SK-N-SH (cell line): ENCODE measurements around the gene AP2A2. TPM values are rescaled to one million over a fixed set of nuclear protein-coding genes. Genes with fewer than 3 reads are reported as not detected.

Experiments used
- CTCF ChIA-PET: fragments of 300-600, 350-600 bp; formaldehyde crosslinking; extraction: SDS; loops from one replicate; lab custom pipeline; 2021; lab: Yijun Ruan, JAX
- POLR2A ChIA-PET: fragments of 350-600 bp; sonication (Branson Sonifier 250); formaldehyde crosslinking; extraction: SDS; loops from one replicate; lab custom pipeline; 2020; ENCODE audit warnings: antibody characterized with exemption, inconsistent platforms; lab: Yijun Ruan, JAX
- DNase-seq: peaks from one replicate; pipeline ENCODE4 v3.0.0; 2012
- H2AFZ ChIP-seq: fragments of 200-600 bp; sonication (generic); 2 replicates; pipeline ENCODE4 v1.8.1; 2016; ENCODE audit warnings: antibody characterized with exemption, mild to moderate bottlenecking, low read depth
- H3F3A ChIP-seq: fragments of 200-600 bp; sonication (generic); replicated peaks from 2 replicates; pipeline ENCODE3; 2016; ENCODE audit warnings: antibody characterized with exemption, mild to moderate bottlenecking; ENCODE audit not compliant: insufficient read depth
- H3K27ac ChIP-seq, 2 experiments: fragments of 200-500 bp in 1 of 2; fragments of 200-600 bp in 1 of 2; sonication (Bioruptor generic) in 1 of 2; sonication (generic), shearing (Covaris generic) in 1 of 2; 2 replicates each; pipeline versions ENCODE4 v1.5.1 to v1.6.1; 2014 to 2016; ENCODE audit warnings: low read depth in 2 of 2, inconsistent platforms in 1 of 2, low read length in 1 of 2, mild to moderate bottlenecking in 1 of 2, mixed read lengths in 1 of 2
- H3K27me3 ChIP-seq: fragments of 200-600 bp; sonication (generic), shearing (Covaris generic); 2 replicates; pipeline ENCODE4 v1.6.1; 2016; ENCODE audit warnings: mixed run types; ENCODE audit not compliant: insufficient read depth
- H3K36me3 ChIP-seq, 2 experiments: fragments of 200-500 bp in 1 of 2; fragments of 200-600 bp in 1 of 2; sonication (Bioruptor generic) in 1 of 2; sonication (generic) in 1 of 2; replicated peaks in 1 of 2; 2 replicates each; pipeline versions ENCODE3 to v1.5.1; 2014 to 2016; ENCODE audit warnings: low read length in 1 of 2, mild to moderate bottlenecking in 1 of 2; ENCODE audit not compliant: insufficient read depth in 2 of 2, control insufficient read depth in 1 of 2
- H3K4me1 ChIP-seq, 2 experiments: fragments of 200-500 bp in 1 of 2; fragments of 200-600 bp in 1 of 2; sonication (Bioruptor generic) in 1 of 2; sonication (generic), shearing (Covaris generic) in 1 of 2; 2 replicates each; pipeline versions ENCODE4 v1.5.1 to v1.6.1; 2014 to 2016; ENCODE audit warnings: low read depth in 1 of 2, low read length in 1 of 2, mixed run types in 1 of 2; ENCODE audit not compliant: insufficient read depth in 2 of 2, control insufficient read depth in 1 of 2
- H3K4me2 ChIP-seq: fragments of 200-600 bp; sonication (generic), shearing (Covaris generic); 2 replicates; pipeline ENCODE4 v1.6.1; 2017; ENCODE audit warnings: mixed run types
- H3K4me3 ChIP-seq, 2 experiments: fragments of 200-500 bp in 1 of 2; fragments of 200-600 bp in 1 of 2; sonication (Bioruptor generic) in 1 of 2; sonication (generic), shearing (Covaris generic) in 1 of 2; 2 replicates each; pipeline versions ENCODE4 v1.5.1 to v1.8.1; 2014 to 2016; ENCODE audit warnings: low read depth in 2 of 2, inconsistent platforms in 1 of 2, low read length in 1 of 2, mild to moderate bottlenecking in 1 of 2, mixed read lengths in 1 of 2, moderate library complexity in 1 of 2
- H3K79me2 ChIP-seq: fragments of 200-600 bp; sonication (generic); 2 replicates; pipeline ENCODE4 v1.8.1; 2017; ENCODE audit warnings: mild to moderate bottlenecking; ENCODE audit not compliant: insufficient read depth
- H3K9ac ChIP-seq: fragments of 200-600 bp; sonication (generic); 2 replicates; pipeline ENCODE4 v1.6.1; 2017; ENCODE audit warnings: mixed run types
- H3K9me2 ChIP-seq: fragments of 200-600 bp; sonication (generic); 2 replicates; pipeline ENCODE4 v1.6.1; 2017; ENCODE audit warnings: mixed run types
- H3K9me3 ChIP-seq: fragments of 200-600 bp; sonication (generic); 2 replicates; pipeline ENCODE4 v1.6.1; 2017; ENCODE audit warnings: mixed run types, mild to moderate bottlenecking, moderate library complexity
- H4K20me1 ChIP-seq: fragments of 200-600 bp; sonication (generic); 2 replicates; pipeline ENCODE4 v1.6.1; 2017; ENCODE audit warnings: mild to moderate bottlenecking, mixed run types; ENCODE audit not compliant: insufficient read depth
- CHD2 ChIP-seq: fragments of 150-350 bp; IDR thresholded peaks from 2 replicates; pipeline ENCODE4 v1.6.1; 2018; ENCODE audit warnings: low read length; ENCODE audit not compliant: partially characterized antibody
- CTCF ChIP-seq: fragments of 200-600 bp; sonication (generic); IDR thresholded peaks from 2 replicates; pipeline ENCODE4 v1.6.1; 2017; ENCODE audit warnings: antibody characterized with exemption, mild to moderate bottlenecking, moderate library complexity
- EP300 ChIP-seq, 2 experiments: IDR thresholded peaks; 2 replicates each; pipeline versions ENCODE4 v1.4.0 to v1.6.1; 2012; ENCODE audit warnings: borderline replicate concordance in 1 of 2, low read depth in 1 of 2, low read length in 1 of 2
- FOXJ3 ChIP-seq: sonication (generic); formaldehyde crosslinking; IDR thresholded peaks from 2 replicates; pipeline ENCODE4 v1.5.1; 2020; ENCODE audit warnings: mild to moderate bottlenecking, missing genetic modification reagents
- FOXM1 ChIP-seq: IDR thresholded peaks from 2 replicates; pipeline ENCODE4 v1.4.0; 2012; ENCODE audit warnings: low read depth, mild to moderate bottlenecking
- GABPA ChIP-seq: IDR thresholded peaks from 2 replicates; pipeline ENCODE4 v1.4.0; 2012; ENCODE audit warnings: low read depth, mild to moderate bottlenecking
- IRF3 ChIP-seq: fragments of 150-350 bp; IDR thresholded peaks from 2 replicates; pipeline ENCODE4 v1.6.1; 2016; ENCODE audit warnings: mild to moderate bottlenecking, low read depth, low read length
- MAX ChIP-seq: IDR thresholded peaks from 2 replicates; pipeline ENCODE4 v1.4.0; 2012; ENCODE audit warnings: low read depth
- NFIC ChIP-seq: IDR thresholded peaks from 2 replicates; pipeline ENCODE4 v1.4.0; 2012; ENCODE audit warnings: borderline replicate concordance
- NRF1 ChIP-seq: IDR thresholded peaks from 2 replicates; pipeline ENCODE4 v1.6.1; 2012; ENCODE audit warnings: low read depth, mild to moderate bottlenecking, low read length
- POLR2AphosphoS5 ChIP-seq: IDR thresholded peaks from 2 replicates; pipeline ENCODE4 v1.6.1; 2012; ENCODE audit warnings: low read depth, low read length
- RAD21 ChIP-seq: IDR thresholded peaks from 2 replicates; pipeline ENCODE4 v1.6.1; 2012; ENCODE audit warnings: mild to moderate bottlenecking, low read length
- RCOR1 ChIP-seq: fragments of 150-350 bp; IDR thresholded peaks from 2 replicates; pipeline ENCODE4 v1.6.1; 2017; ENCODE audit warnings: antibody characterized with exemption, low read length
- REST ChIP-seq: IDR thresholded peaks from 2 replicates; pipeline ENCODE4 v1.6.1; 2012; ENCODE audit warnings: mild to moderate bottlenecking, low read depth, low read length, moderate library complexity
- RXRA ChIP-seq: IDR thresholded peaks from 2 replicates; pipeline ENCODE4 v1.4.0; 2012; ENCODE audit warnings: low read depth, mild to moderate bottlenecking, borderline replicate concordance
- SMC3 ChIP-seq: IDR thresholded peaks from 2 replicates; pipeline ENCODE4 v1.6.1; 2012; ENCODE audit warnings: low read depth, low read length, improper control_type of control experiment
- YY1 ChIP-seq: IDR thresholded peaks from 2 replicates; pipeline ENCODE4 v1.4.0; 2012; ENCODE audit warnings: low read depth, mild to moderate bottlenecking
- ZBTB33 ChIP-seq: IDR thresholded peaks from 2 replicates; pipeline ENCODE4 v1.4.0; 2012; ENCODE audit warnings: low read depth, borderline replicate concordance
- WGBS: methylation state at CpG from one replicate; pipeline ENCODE4 v1.1.6; 2017; ENCODE audit warnings: low lambda C conversion rate; 5-methylcytosine and 5-hydroxymethylcytosine counted together
- polyA plus RNA-seq, 3 experiments: library from polyadenylated mRNA; depleted of rRNA; stranded (reverse); fragments of >200 nt; gene quantifications; 2 replicates each; pipeline ENCODE4 v1.2.3, GENCODE V29; 2012

Gene AP2A2
- polyA plus RNA-seq, 1 of the 3 experiments (the other 2 are of a cell fraction): 42.7 TPM

GRCh38 chr11:1049071-1049405 lies 123.4 kb downstream of the AP2A2 start:
- no peak overlapping the region for H2AFZ ChIP-seq
- TF ChIP-seq FOXM1 (no peak), FOXJ3 (CRISPR knock-in tag) (no peak), NFIC (no peak), RXRA (no peak), CHD2 (no peak), NRF1 (no peak), SMC3 (no peak), RAD21 (no peak), EP300 (IDR thresholded peaks at IDR 0.05; ENCODE audit: borderline replicate concordance in 1 of 2, low read depth in 1 of 2, low read length in 1 of 2) (no peak), MAX (no peak), RCOR1 (no peak), CTCF (no peak), POLR2AphosphoS5 (no peak), ZBTB33 (no peak), REST (no peak), YY1 (no peak), IRF3 (no peak), GABPA (no peak)
- TF ChIP-seq, all 33 proteins: peak for 0
- Histone ChIP-seq H3K4me2 (no peak overlapping the region), H3K27me3 (no peaks in the 10 kb centered on the region; the same call in 1 of the 2 replicates), H3K9me2 (no peaks in the 10 kb centered on the region), H3K79me2 (no peaks in the 10 kb centered on the region), H3K27ac (no peak overlapping the region), H3K4me3 (no peak overlapping the region), H3K9ac (no peak overlapping the region), H3K36me3 (no peaks in the 10 kb centered on the region), H3F3A (no peaks in the 10 kb centered on the region), H3K4me1 (peaks cover 0 to 13% of the 10 kb centered on the region in 2 experiments; a peak in 1 of 4 replicates), H3K9me3 (no peaks in the 10 kb centered on the region), H4K20me1 (no peaks in the 10 kb centered on the region)
- 81% methylated on average over 6 of the region's 6 CpGs for WGBS
- DNase-seq: no peak
- CTCF ChIA-PET: interaction anchor here (1.2 to 3.2 kb wide), 4 partner anchors 124 to 203 kb away, joined by 3 to 70 read pairs (median 26); partner anchors contain the start of genes AP2A2, POLR2L and TSPAN4
- POLR2A ChIA-PET: no interaction called here
